MCF 10A (cell line): ENCODE results near the gene AKR1C2. TPM values are rescaled to one million over a fixed set of nuclear protein-coding genes. Genes with fewer than 3 reads are reported as not detected.

Experiments
- BruUV-seq: library from RNA; stranded (reverse); fragments of 400-500 nt; replicated peaks from 2 replicates; lab custom pipeline; 2021; lab: Mats Ljungman, UMichigan
- CTCF ChIA-PET: fragments of 300-600 bp; sonication (Branson Sonifier 250); formaldehyde crosslinking; extraction: SDS; loops from one replicate; lab custom pipeline; 2021; ENCODE audit warnings: antibody characterized with exemption, inconsistent platforms; lab: Yijun Ruan, JAX
- POLR2A ChIA-PET: fragments of 300-600, 350-650 bp; sonication (Branson Sonifier 250); formaldehyde crosslinking; extraction: SDS; loops from one replicate; lab custom pipeline; 2020; ENCODE audit warnings: antibody characterized with exemption, inconsistent platforms; lab: Yijun Ruan, JAX
- DNase-seq: peaks from one replicate; pipeline ENCODE4 v3.0.0-alpha.2; 2018; ENCODE audit not compliant: unreplicated experiment
- H3K27ac Mint-ChIP-seq: one replicate; pipeline ENCODE4 v1.8.0; 2022; ENCODE audit warnings: mild to moderate bottlenecking, low read depth, mixed read lengths; ENCODE audit not compliant: unreplicated experiment
- H3K27me3 Mint-ChIP-seq: one replicate; pipeline ENCODE4 v1.8.0; 2022; ENCODE audit warnings: mixed read lengths; ENCODE audit not compliant: insufficient read depth, unreplicated experiment
- H3K36me3 Mint-ChIP-seq: one replicate; pipeline ENCODE4 v1.8.0; 2022; ENCODE audit warnings: mild to moderate bottlenecking, moderate library complexity, mixed read lengths; ENCODE audit not compliant: insufficient read depth, unreplicated experiment
- H3K4me1 Mint-ChIP-seq: one replicate; pipeline ENCODE4 v1.8.0; 2022; ENCODE audit warnings: mixed read lengths; ENCODE audit not compliant: insufficient read depth, unreplicated experiment
- H3K4me3 Mint-ChIP-seq: one replicate; pipeline ENCODE4 v1.8.0; 2022; ENCODE audit warnings: mild to moderate bottlenecking, moderate library complexity, mixed read lengths; ENCODE audit not compliant: unreplicated experiment
- H3K9me3 Mint-ChIP-seq: one replicate; pipeline ENCODE4 v1.8.0; 2022; ENCODE audit warnings: mixed read lengths; ENCODE audit not compliant: unreplicated experiment
- intact Hi-C: fragments of 100-400 bp; cut with micrococcal nuclease; formaldehyde crosslinking; loops from 2 replicates; pipeline ENCODE4 v1.14.1; 2022
- total RNA-seq: library from RNA; stranded (reverse); gene quantifications from 2 replicates; pipeline ENCODE4 v1.2.3, GENCODE V29; 2022
- TF ChIP-seq, protein P1 (sequence below): fragments of 200-600 bp; IDR thresholded peaks from one replicate; pipeline ENCODE4 v1.8.0; 2022; ENCODE audit warnings: antibody characterized with exemption, mild to moderate bottlenecking; ENCODE audit not compliant: unreplicated experiment

Gene AKR1C2
- total RNA-seq, 1 experiment from 2014 or later, result 19.7 TPM

DNA sequence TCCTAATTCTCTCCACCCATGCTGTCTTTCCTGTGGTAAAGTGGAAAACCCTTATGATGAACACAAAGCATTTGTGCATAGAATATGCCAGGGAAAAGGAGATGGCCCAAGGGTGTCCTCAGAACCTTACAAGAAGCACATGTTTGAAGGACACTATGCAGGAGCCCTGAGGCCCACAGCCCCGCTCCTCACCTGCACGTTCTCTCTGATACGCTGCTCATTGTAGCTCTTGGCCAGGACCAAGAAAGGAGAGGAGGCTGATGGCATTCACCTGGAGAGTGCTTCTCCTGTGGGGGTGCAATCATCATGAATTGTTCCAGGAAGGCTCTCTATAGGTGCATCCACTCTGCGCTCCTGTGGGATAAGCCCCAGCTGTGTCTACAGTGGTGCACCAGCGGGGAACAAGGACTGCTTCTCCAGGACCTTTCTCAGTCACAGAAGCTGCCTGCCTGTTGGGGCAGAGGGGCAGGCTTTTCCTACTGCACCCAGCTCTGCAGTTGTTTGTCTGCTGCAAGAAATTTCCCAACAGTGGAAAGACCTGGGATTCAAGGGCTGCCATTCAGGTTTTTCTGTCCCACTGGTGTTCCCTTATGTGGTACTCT is 19.9 kb downstream of the AKR1C2 start:
- CTCF ChIA-PET, result interaction anchor here (0.6 to 5.3 kb wide), 3 partner anchors 15 to 134 kb away, joined by 4 to 80 read pairs (median 5); no protein-coding TSS in a partner anchor
- Mint-ChIP-seq H3K36me3 (peaks cover 5% of the 10 kb centered on the region), H3K27me3 (no peaks in the 10 kb centered on the region), H3K4me1 (peaks cover 7% of the 10 kb centered on the region), H3K9me3 (no peaks in the 10 kb centered on the region), H3K4me3 (no peak overlapping the region), H3K27ac (no peak overlapping the region)
- BruUV-seq, result no TSS peak
- intact Hi-C loops, result no loop called here
- TF ChIP-seq, protein P1, sequence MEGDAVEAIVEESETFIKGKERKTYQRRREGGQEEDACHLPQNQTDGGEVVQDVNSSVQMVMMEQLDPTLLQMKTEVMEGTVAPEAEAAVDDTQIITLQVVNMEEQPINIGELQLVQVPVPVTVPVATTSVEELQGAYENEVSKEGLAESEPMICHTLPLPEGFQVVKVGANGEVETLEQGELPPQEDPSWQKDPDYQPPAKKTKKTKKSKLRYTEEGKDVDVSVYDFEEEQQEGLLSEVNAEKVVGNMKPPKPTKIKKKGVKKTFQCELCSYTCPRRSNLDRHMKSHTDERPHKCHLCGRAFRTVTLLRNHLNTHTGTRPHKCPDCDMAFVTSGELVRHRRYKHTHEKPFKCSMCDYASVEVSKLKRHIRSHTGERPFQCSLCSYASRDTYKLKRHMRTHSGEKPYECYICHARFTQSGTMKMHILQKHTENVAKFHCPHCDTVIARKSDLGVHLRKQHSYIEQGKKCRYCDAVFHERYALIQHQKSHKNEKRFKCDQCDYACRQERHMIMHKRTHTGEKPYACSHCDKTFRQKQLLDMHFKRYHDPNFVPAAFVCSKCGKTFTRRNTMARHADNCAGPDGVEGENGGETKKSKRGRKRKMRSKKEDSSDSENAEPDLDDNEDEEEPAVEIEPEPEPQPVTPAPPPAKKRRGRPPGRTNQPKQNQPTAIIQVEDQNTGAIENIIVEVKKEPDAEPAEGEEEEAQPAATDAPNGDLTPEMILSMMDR, result no peak
- no peak for DNase-seq
- POLR2A ChIA-PET, result interaction anchor here (1.2 to 4.0 kb wide), 2 partner anchors 134 to 450 kb away, joined by 4 to 16 read pairs; no protein-coding TSS in a partner anchor

DNA sequence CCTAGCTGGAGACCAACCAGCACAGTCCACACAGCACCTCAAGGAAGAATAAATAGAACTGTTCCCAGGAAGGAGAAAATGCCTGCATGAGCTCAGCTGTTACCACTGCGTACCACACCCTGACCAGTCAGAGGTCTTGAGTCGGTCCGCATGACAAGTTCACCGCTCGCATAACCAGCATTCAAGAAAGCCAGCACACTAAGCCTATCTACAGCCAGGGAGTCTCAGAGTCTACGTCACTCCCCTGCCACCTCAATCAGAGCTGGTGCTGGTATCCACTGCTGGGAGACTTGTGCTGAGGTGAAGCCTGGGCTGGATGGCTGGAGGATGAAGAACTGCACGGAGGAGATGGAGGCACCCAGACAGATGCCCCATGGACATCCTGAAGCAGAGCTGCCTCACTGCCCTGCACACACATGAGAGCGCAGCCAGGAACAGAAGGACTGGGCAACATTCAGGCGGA is 20.9 kb downstream of the AKR1C2 start:
- ChIA-PET CTCF (interaction anchor here (0.6 to 5.3 kb wide), 13 partner anchors 8 to 401 kb away, joined by 3 to 80 read pairs (median 5); no protein-coding TSS in a partner anchor), POLR2A (interaction anchor here (0.6 to 4.0 kb wide), 4 partner anchors 65 to 451 kb away, joined by 3 to 16 read pairs (median 4); no protein-coding TSS in a partner anchor)
- BruUV-seq, result no TSS peak
- TF ChIP-seq, protein P1, result no peak
- peaks cover 7% of the 10 kb centered on the region for H3K4me1 Mint-ChIP-seq
- peaks cover 5% of the 10 kb centered on the region for H3K36me3 Mint-ChIP-seq
- no peak overlapping the region for H3K4me3 Mint-ChIP-seq
- DNase-seq, result no peak
- intact Hi-C loops, result loop anchor here (1.0 kb wide), 1 partner anchor 133 kb away; no protein-coding TSS in a partner anchor
- no peaks in the 10 kb centered on the region for H3K9me3 Mint-ChIP-seq
- H3K27ac Mint-ChIP-seq, result no peak overlapping the region
- H3K27me3 Mint-ChIP-seq, result no peaks in the 10 kb centered on the region

DNA sequence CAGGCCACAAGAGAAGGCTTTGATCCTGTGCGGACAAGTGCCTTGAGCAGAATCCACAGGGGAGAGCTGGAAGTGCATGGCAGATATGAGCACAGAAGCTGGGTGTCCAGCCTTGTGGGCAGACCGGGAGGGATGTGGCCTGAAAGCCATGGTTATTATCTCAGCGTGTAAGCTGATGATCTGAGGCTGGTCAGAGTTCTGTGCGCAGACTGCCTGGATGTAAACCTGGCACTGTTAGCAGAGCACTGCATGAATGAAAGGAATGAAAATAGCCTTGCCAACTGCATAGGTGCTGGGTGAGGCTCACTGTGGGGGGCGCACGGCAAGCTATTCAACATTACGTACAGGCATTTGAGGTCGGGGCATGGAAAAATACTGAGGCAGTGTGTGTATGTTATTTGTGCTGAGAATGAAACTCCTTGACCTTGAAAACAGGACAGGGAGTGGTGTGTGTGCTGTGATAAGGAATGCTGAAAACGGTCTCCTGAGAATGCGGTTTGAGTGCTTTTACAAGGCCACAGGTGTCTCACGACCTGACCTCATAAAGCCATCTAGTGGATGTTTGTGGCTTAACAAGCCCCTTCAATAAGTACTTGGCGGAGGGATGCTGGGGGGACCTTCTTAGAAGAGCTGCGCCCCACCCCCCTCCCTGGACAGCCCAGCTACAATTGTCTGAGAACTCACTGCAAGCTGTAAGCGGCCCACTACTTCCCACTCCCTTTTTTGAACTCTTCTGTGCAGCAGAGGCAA is 21.8 kb downstream of the AKR1C2 start:
- no TSS peak for BruUV-seq
- TF ChIP-seq, protein P1, result peak; percentile 43
- intact Hi-C loops, result loop anchor here (1.0 kb wide), 1 partner anchor 133 kb away; no protein-coding TSS in a partner anchor
- Mint-ChIP-seq H3K27ac (no peak overlapping the region), H3K4me1 (peaks cover 7% of the 10 kb centered on the region), H3K27me3 (no peaks in the 10 kb centered on the region), H3K9me3 (no peaks in the 10 kb centered on the region), H3K36me3 (peaks cover 5% of the 10 kb centered on the region), H3K4me3 (no peak overlapping the region)
- DNase-seq, result peak; percentile 56
- POLR2A ChIA-PET, result interaction anchor here (1.3 to 4.0 kb wide), 2 partner anchors 133 to 310 kb away, joined by 3 to 16 read pairs; no protein-coding TSS in a partner anchor
- CTCF ChIA-PET, result interaction anchor here (0.6 to 5.3 kb wide), 17 partner anchors 9 to 402 kb away, joined by 3 to 80 read pairs (median 4); no protein-coding TSS in a partner anchor

DNA sequence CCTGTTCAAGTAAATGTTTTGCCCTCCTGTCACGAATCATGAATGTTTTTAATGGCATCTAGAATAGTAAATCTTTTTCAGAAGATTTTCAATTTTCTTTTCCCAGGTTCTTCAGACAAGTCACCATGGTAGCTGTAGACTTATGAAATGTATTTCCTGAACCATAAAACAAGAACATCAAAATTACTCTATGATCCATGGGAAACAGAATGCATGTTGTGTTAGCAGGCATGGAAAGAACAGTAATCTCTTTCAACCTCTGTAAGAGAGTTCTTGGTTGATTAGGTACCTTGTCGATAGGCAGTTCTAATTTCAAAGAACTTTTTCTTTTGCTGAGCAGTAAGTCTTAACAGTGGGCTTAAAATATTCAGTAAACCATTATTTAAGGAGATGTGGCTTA is 22.9 kb downstream of the AKR1C2 start:
- no TSS peak for BruUV-seq
- POLR2A ChIA-PET, result no interaction called here
- H3K27ac Mint-ChIP-seq, result no peak overlapping the region
- no peaks in the 10 kb centered on the region for H3K9me3 Mint-ChIP-seq
- CTCF ChIA-PET, result interaction anchor here (5.3 kb wide), 1 partner anchor 131 kb away, joined by 80 read pairs; no protein-coding TSS in a partner anchor
- TF ChIP-seq, protein P1, result no peak
- intact Hi-C loops, result no loop called here
- no peak for DNase-seq
- peaks cover 5% of the 10 kb centered on the region for H3K36me3 Mint-ChIP-seq
- H3K4me3 Mint-ChIP-seq, result no peak overlapping the region
- H3K27me3 Mint-ChIP-seq, result no peaks in the 10 kb centered on the region
- peaks cover 7% of the 10 kb centered on the region for H3K4me1 Mint-ChIP-seq
